Measurements from ENCODE around the gene PPM1M.
"Not testable (repeated sequence)": the region's sequence is repeated elsewhere in the genome, so short reads cannot be mapped to it uniquely, and the experiment has no call there.

The PPM1M gene

GRCh38 chr3:52277071-52277964 lies 31.8 kb downstream of the PPM1M start:
- DNase-seq (ENCODE audit: low read depth in 2 of 2) = peak; percentile 60 to 66

GRCh38 chr3:52277972-52278509 lies 32.5 kb downstream of the PPM1M start:
- no peak for DNase-seq (ENCODE audit: low read depth in 2 of 2)

GRCh38 chr3:52278510-52279069 lies 33.0 kb downstream of the PPM1M start, which contains the start of gene WDR82:
TSS of gene WDR82 (minus strand) at chr3:52278649. CDS start at chr3:52278361, 288 bp downstream.
- DNase-seq (ENCODE audit: low read depth in 2 of 2) = peak; percentile 91 to 96

- no peak for DNase-seq (ENCODE audit: low read depth in 2 of 2)
Measured at GRCh38 chr3:52279596-52279995, 34.0 kb downstream of the PPM1M start.

GRCh38 chr3:52280050-52280461 lies 34.5 kb downstream of the PPM1M start:
- no peak for DNase-seq (ENCODE audit: low read depth in 2 of 2)

- no peak for DNase-seq (ENCODE audit: low read depth in 2 of 2)
Measured at GRCh38 chr3:52281981-52282801, 36.6 kb downstream of the PPM1M start.

GRCh38 chr3:52283306-52283705 lies 37.7 kb downstream of the PPM1M start:
- no peak for DNase-seq (ENCODE audit: low read depth in 2 of 2)

GRCh38 chr3:52284051-52284450 lies 38.5 kb downstream of the PPM1M start:
- not testable (repeated sequence) for DNase-seq (ENCODE audit: low read depth in 2 of 2)

- DNase-seq (ENCODE audit: low read depth in 2 of 2) = no peak
Measured at GRCh38 chr3:52286777-52287110, 41.2 kb downstream of the PPM1M start.

- no peak for DNase-seq (ENCODE audit: low read depth in 2 of 2)
Measured at GRCh38 chr3:52288674-52289073, 43.1 kb downstream of the PPM1M start.

GRCh38 chr3:52289338-52289746 lies 43.8 kb downstream of the PPM1M start:
- no peak for DNase-seq (ENCODE audit: low read depth in 2 of 2)

GRCh38 chr3:52289747-52290595 lies 44.4 kb downstream of the PPM1M start:
- no peak for DNase-seq (ENCODE audit: low read depth in 2 of 2)

- DNase-seq (ENCODE audit: low read depth in 2 of 2) = no peak
Measured at GRCh38 chr3:52290596-52291507, 45.3 kb downstream of the PPM1M start.

- DNase-seq (ENCODE audit: low read depth in 2 of 2) = no peak
Measured at GRCh38 chr3:52291508-52292181, 46.1 kb downstream of the PPM1M start.

GRCh38 chr3:52292247-52293065 lies 46.9 kb downstream of the PPM1M start:
- DNase-seq (ENCODE audit: low read depth in 2 of 2) = no peak

- DNase-seq (ENCODE audit: low read depth in 2 of 2) = no peak
Measured at GRCh38 chr3:52293491-52294319, 48.1 kb downstream of the PPM1M start.

GRCh38 chr3:52294320-52295150 lies 49.0 kb downstream of the PPM1M start:
- no peak for DNase-seq (ENCODE audit: low read depth in 2 of 2)

Measured in activated CD8-positive, alpha-beta memory T cell treated with anti-CD3 and anti-CD28 coated beads for 4 hours (primary cell).